ENCODE measurements around the gene PRDM8. TPM values are rescaled to one million over a fixed set of nuclear protein-coding genes. Genes with fewer than 3 reads are reported as not detected.

PRDM8 gene
- total RNA-seq, 2 donors from 2014 or later = not detected

GRCh38 chr4:80192937-80193336 is 4.4 kb upstream of the PRDM8 start:
- WGBS, 2 experiments (ENCODE audit: insufficient coverage in 1 of 2, insufficient read length in 1 of 2) = 0 to 11% methylated on average over 1 to 2 of the region's 2 CpGs
- Mint-ChIP-seq H3K27me3 (ENCODE audit: insufficient read depth) (peaks cover 100% of the 10 kb centered on the region), H3K4me1 (peaks cover 21% of the 10 kb centered on the region), H3K9me3 (no peaks in the 10 kb centered on the region), H3K4me3 (no peak overlapping the region), H3K27ac (no peak overlapping the region), H3K36me3 (ENCODE audit: low read depth) (no peaks in the 10 kb centered on the region)
- TF ChIP-seq CTCF (conservative IDR thresholded peaks at IDR 0.05) = no peak
- no peak overlapping the region for H3K4me3 ChIP-seq (ENCODE audit: low read length)
- H3K36me3 ChIP-seq (ENCODE audit: control insufficient read depth, insufficient read depth, low read length) = no peaks in the 10 kb centered on the region
- H3K9me3 ChIP-seq (ENCODE audit: control insufficient read depth, low read length) = peaks cover 6% of the 10 kb centered on the region
- H3K27me3 ChIP-seq (ENCODE audit: control insufficient read depth, insufficient read depth, low read length, poor library complexity, severe bottlenecking) = peaks cover 100% of the 10 kb centered on the region
- H3K4me1 ChIP-seq (ENCODE audit: control insufficient read depth, insufficient read depth, low read length) = no peaks in the 10 kb centered on the region
- no peak for DNase-seq
- H3K9ac ChIP-seq (ENCODE audit: extremely low read depth, low read length, poor library complexity, severe bottlenecking) = no peak overlapping the region
- H3K27ac ChIP-seq (ENCODE audit: low read depth, low read length) = no peak overlapping the region

DNA sequence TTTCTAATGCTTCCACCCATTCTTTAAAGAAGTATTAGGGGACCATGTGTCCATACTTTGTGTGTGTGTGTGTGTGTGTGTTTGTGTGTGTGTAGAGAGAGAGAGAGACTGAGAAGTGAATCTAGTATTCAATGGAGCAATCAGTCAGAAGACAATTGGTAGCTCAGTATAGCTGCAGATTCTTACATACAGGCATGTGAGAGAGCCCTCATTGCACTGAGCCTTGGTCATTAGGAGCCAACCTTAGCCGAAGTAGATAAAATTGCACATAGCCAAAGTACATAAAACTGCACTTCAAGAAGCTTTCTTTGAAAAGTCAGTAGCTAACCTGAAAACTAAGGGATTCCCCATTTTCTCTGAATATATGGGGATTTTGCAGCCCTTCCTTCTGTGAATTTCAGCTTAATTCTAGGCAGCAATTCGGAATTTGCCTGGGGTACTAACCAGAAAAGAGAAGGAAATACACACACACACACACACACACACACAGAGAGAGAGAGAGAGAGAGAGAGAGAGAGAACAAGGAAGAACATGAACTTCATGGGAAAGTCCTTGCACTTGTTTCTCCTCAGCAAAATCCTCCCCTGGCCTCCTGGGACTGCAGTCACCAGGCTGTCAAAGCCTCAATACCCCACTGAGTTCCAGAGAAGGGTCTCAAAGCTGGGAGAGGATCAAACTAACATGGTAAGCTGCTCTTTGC is 1.7 kb upstream of the PRDM8 start:
- Mint-ChIP-seq H3K4me1 (peaks cover 15% of the 10 kb centered on the region), H3K4me3 (no peak overlapping the region), H3K27me3 (ENCODE audit: insufficient read depth) (peaks cover 100% of the 10 kb centered on the region), H3K27ac (no peak overlapping the region), H3K9me3 (no peaks in the 10 kb centered on the region), H3K36me3 (ENCODE audit: low read depth) (no peaks in the 10 kb centered on the region)
- H3K27me3 ChIP-seq (ENCODE audit: control insufficient read depth, insufficient read depth, low read length, poor library complexity, severe bottlenecking) = peaks cover 100% of the 10 kb centered on the region
- no peaks in the 10 kb centered on the region for H3K36me3 ChIP-seq (ENCODE audit: control insufficient read depth, insufficient read depth, low read length)
- TF ChIP-seq CTCF (conservative IDR thresholded peaks at IDR 0.05) = no peak
- H3K4me1 ChIP-seq (ENCODE audit: control insufficient read depth, insufficient read depth, low read length) = no peaks in the 10 kb centered on the region
- H3K4me3 ChIP-seq (ENCODE audit: low read length) = no peak overlapping the region
- no peak for DNase-seq
- H3K9me3 ChIP-seq (ENCODE audit: control insufficient read depth, low read length) = peaks cover 4% of the 10 kb centered on the region
- WGBS, 2 experiments (ENCODE audit: insufficient coverage in 1 of 2, insufficient read length in 1 of 2) = 55% methylated on average over 1 of the region's 2 CpGs; no CpG with 5 or more reads in 1 of the 2 experiments
- no peak overlapping the region for H3K9ac ChIP-seq (ENCODE audit: extremely low read depth, low read length, poor library complexity, severe bottlenecking)
- no peak overlapping the region for H3K27ac ChIP-seq (ENCODE audit: low read depth, low read length)

- H3K4me3 ChIP-seq (ENCODE audit: low read length) = peak overlapping the region; percentile 54
- Mint-ChIP-seq H3K4me3 (peak overlapping the region; percentile 12), H3K4me1 (peaks cover 17% of the 10 kb centered on the region), H3K27me3 (ENCODE audit: insufficient read depth) (peaks cover 100% of the 10 kb centered on the region), H3K9me3 (no peaks in the 10 kb centered on the region), H3K36me3 (ENCODE audit: low read depth) (no peaks in the 10 kb centered on the region), H3K27ac (no peak overlapping the region)
- no peak for TF ChIP-seq CTCF (conservative IDR thresholded peaks at IDR 0.05)
- H3K36me3 ChIP-seq (ENCODE audit: control insufficient read depth, insufficient read depth, low read length) = no peaks in the 10 kb centered on the region
- peak; percentile 77 for DNase-seq
- H3K9me3 ChIP-seq (ENCODE audit: control insufficient read depth, low read length) = no peaks in the 10 kb centered on the region
- H3K27me3 ChIP-seq (ENCODE audit: control insufficient read depth, insufficient read depth, low read length, poor library complexity, severe bottlenecking) = peaks cover 100% of the 10 kb centered on the region
- H3K9ac ChIP-seq (ENCODE audit: extremely low read depth, low read length, poor library complexity, severe bottlenecking) = no peak overlapping the region
- 0 to 2% methylated on average over 7 to 22 of the region's 22 CpGs for WGBS, 2 experiments (ENCODE audit: insufficient coverage in 1 of 2, insufficient read length in 1 of 2)
- H3K4me1 ChIP-seq (ENCODE audit: control insufficient read depth, insufficient read depth, low read length) = no peaks in the 10 kb centered on the region
- no peak overlapping the region for H3K27ac ChIP-seq (ENCODE audit: low read depth, low read length)
These were observed 913 bp upstream of the PRDM8 start for GRCh38 chr4:80196259-80196921.
